Left hindlimb (tissue), 1 donor: ENCODE results near the gene C9orf78.

Experiments
- DNase-seq: peaks from one replicate; pipeline ENCODE4 v3.0.0-alpha.2; 2018

The C9orf78 gene

GRCh38 chr9:129867136-129868022 lies 32.3 kb upstream of the C9orf78 start:
- DNase-seq: no peak

GRCh38 chr9:129866394-129867135 lies 31.5 kb upstream of the C9orf78 start:
- DNase-seq: no peak

- DNase-seq: no peak
Measured at GRCh38 chr9:129865668-129866320, 30.7 kb upstream of the C9orf78 start.

- no peak for DNase-seq
Measured at GRCh38 chr9:129864991-129865647, 30.0 kb upstream of the C9orf78 start.

- no peak for DNase-seq
Measured at GRCh38 chr9:129863059-129863690, 28.1 kb upstream of the C9orf78 start.

GRCh38 chr9:129861447-129861827 lies 26.4 kb upstream of the C9orf78 start:
- no peak for DNase-seq

- no peak for DNase-seq
Measured at GRCh38 chr9:129860653-129861446, 25.8 kb upstream of the C9orf78 start.

GRCh38 chr9:129858167-129858962 lies 23.3 kb upstream of the C9orf78 start:
- no peak for DNase-seq

GRCh38 chr9:129857207-129857606 lies 22.1 kb upstream of the C9orf78 start:
- no peak for DNase-seq

- DNase-seq: no peak
Measured at GRCh38 chr9:129854588-129855110, 19.6 kb upstream of the C9orf78 start.

GRCh38 chr9:129853614-129854013 lies 18.5 kb upstream of the C9orf78 start:
- DNase-seq: no peak

GRCh38 chr9:129852579-129852978 lies 17.5 kb upstream of the C9orf78 start:
- no peak for DNase-seq

- no peak for DNase-seq
Measured at GRCh38 chr9:129851821-129852220, 16.7 kb upstream of the C9orf78 start.

GRCh38 chr9:129850821-129851550 lies 15.9 kb upstream of the C9orf78 start:
- no peak for DNase-seq

GRCh38 chr9:129849901-129850300 lies 14.8 kb upstream of the C9orf78 start:
- DNase-seq: no peak

GRCh38 chr9:129848712-129849441 lies 13.8 kb upstream of the C9orf78 start:
- no peak for DNase-seq

- no peak for DNase-seq
Measured at GRCh38 chr9:129845373-129845772, 10.3 kb upstream of the C9orf78 start.

GRCh38 chr9:129841071-129841470 lies 6.0 kb upstream of the C9orf78 start:
- DNase-seq: no peak

GRCh38 chr9:129840034-129840433 lies 5.0 kb upstream of the C9orf78 start:
- no peak for DNase-seq
